Measurements from ENCODE around the gene PHPT1.
"Not testable (repeated sequence)": the region's sequence is repeated elsewhere in the genome, so short reads cannot be mapped to it uniquely, and the experiment has no call there.

Gene PHPT1

GRCh38 chr9:136849038-136849959 is at the start of gene PHPT1:
Gene PHPT1, plus strand, starts transcription at chr9:136849409. Its CDS starts 22 bp downstream, at chr9:136849431.
- peak; percentile 95 for DNase-seq

- DNase-seq: no peak
Observed at GRCh38 chr9:136799854-136800657, 49.2 kb upstream of the PHPT1 start.

- no peak for DNase-seq
Observed at GRCh38 chr9:136802321-136802720, 46.9 kb upstream of the PHPT1 start.

- DNase-seq: not testable (repeated sequence)
Observed at GRCh38 chr9:136803009-136803550, 46.1 kb upstream of the PHPT1 start.

- DNase-seq: no peak
Observed at GRCh38 chr9:136803551-136804508, 45.4 kb upstream of the PHPT1 start.

GRCh38 chr9:136804509-136805206 is 44.6 kb upstream of the PHPT1 start:
- DNase-seq: no peak

- no peak for DNase-seq
Observed at GRCh38 chr9:136805207-136805740, 43.9 kb upstream of the PHPT1 start.

- no peak for DNase-seq
Observed at GRCh38 chr9:136806067-136806466, 43.1 kb upstream of the PHPT1 start.

GRCh38 chr9:136806631-136807201 is 42.5 kb upstream of the PHPT1 start:
- no peak for DNase-seq

- peak; percentile 18 for DNase-seq
Observed at GRCh38 chr9:136807281-136808074, 41.7 kb upstream of the PHPT1 start, which contains the start of gene RABL6. Gene RABL6, plus strand, starts transcription at chr9:136807948. Its CDS starts 249 bp downstream, at chr9:136808197.

- no peak for DNase-seq
Observed at GRCh38 chr9:136808075-136808805, 41.0 kb upstream of the PHPT1 start.

GRCh38 chr9:136808806-136809158 is 40.4 kb upstream of the PHPT1 start:
- no peak for DNase-seq

- DNase-seq: no peak
Observed at GRCh38 chr9:136814725-136815421, 34.3 kb upstream of the PHPT1 start.

GRCh38 chr9:136815422-136815782 is 33.8 kb upstream of the PHPT1 start:
- DNase-seq: no peak

GRCh38 chr9:136820971-136821825 is 28.0 kb upstream of the PHPT1 start:
- no peak for DNase-seq

GRCh38 chr9:136821826-136822544 is 27.2 kb upstream of the PHPT1 start:
- no peak for DNase-seq

Measured in GOT3 (cell line).